MM.1S (cell line): ENCODE data around the gene SIGLEC14.

ENCODE experiments used
- DNase-seq: peaks from one replicate; pipeline ENCODE4 v3.0.0-alpha.2; 2015
- H2AFZ ChIP-seq: fragments of 300-600 bp; sonication (generic); 2 replicates; pipeline ENCODE4 v1.6.0; 2016; ENCODE audit warnings: antibody characterized with exemption, low read length
- H3F3A ChIP-seq: fragments of 300-600 bp; sonication (generic); 2 replicates; pipeline ENCODE4 v1.6.1; 2016; ENCODE audit warnings: mild to moderate bottlenecking, antibody characterized with exemption, low read length, moderate library complexity, mixed read lengths; ENCODE audit not compliant: insufficient read depth
- H3K27ac ChIP-seq: fragments of 300-600 bp; sonication (generic); 2 replicates; pipeline ENCODE4 v1.5.1; 2016; ENCODE audit warnings: mild to moderate bottlenecking, low read length
- H3K27me3 ChIP-seq: fragments of 300-600 bp; sonication (generic); replicated peaks from 2 replicates; pipeline ENCODE4 v1.6.0; 2016; ENCODE audit warnings: low read length; ENCODE audit not compliant: insufficient read depth
- H3K36me3 ChIP-seq: fragments of 300-600 bp; sonication (generic); replicated peaks from 2 replicates; pipeline ENCODE4 v1.6.1; 2016; ENCODE audit warnings: mild to moderate bottlenecking, low read length, mixed read lengths; ENCODE audit not compliant: insufficient read depth
- H3K4me1 ChIP-seq: fragments of 300-600 bp; sonication (generic); 2 replicates; pipeline ENCODE4 v1.6.1; 2016; ENCODE audit warnings: low read length, mixed read lengths
- H3K4me2 ChIP-seq: fragments of 300-600 bp; sonication (generic); 2 replicates; pipeline ENCODE4 v1.6.0; 2016; ENCODE audit warnings: low read depth, low read length
- H3K4me3 ChIP-seq: fragments of 300-600 bp; sonication (generic); 2 replicates; pipeline ENCODE4 v1.5.1; 2016; ENCODE audit warnings: low read length, mixed read lengths
- H3K79me2 ChIP-seq: fragments of 300-600 bp; sonication (generic); 2 replicates; pipeline ENCODE4 v1.6.1; 2016; ENCODE audit warnings: mixed run types, low read length, mixed read lengths
- H3K9ac ChIP-seq: fragments of 300-600 bp; sonication (generic); 2 replicates; pipeline ENCODE4 v1.6.1; 2016; ENCODE audit warnings: low read length, mixed read lengths
- H3K9me2 ChIP-seq: fragments of 300-600 bp; sonication (generic); replicated peaks from 2 replicates; pipeline ENCODE4 v1.6.1; 2016; ENCODE audit warnings: mild to moderate bottlenecking, low read length, mixed read lengths; ENCODE audit not compliant: insufficient read depth
- H3K9me3 ChIP-seq: fragments of 300-600 bp; sonication (generic); replicated peaks from 2 replicates; pipeline ENCODE4 v1.6.1; 2016; ENCODE audit warnings: mild to moderate bottlenecking, low read length, mixed read lengths; ENCODE audit not compliant: insufficient read depth
- H4K20me1 ChIP-seq: fragments of 300-600 bp; sonication (generic); 2 replicates; pipeline ENCODE4 v1.6.1; 2016; ENCODE audit warnings: mild to moderate bottlenecking, low read length, moderate library complexity, mixed read lengths; ENCODE audit not compliant: insufficient read depth
- EZH2 ChIP-seq: fragments of 300-600 bp; sonication (generic); optimal IDR thresholded peaks from 2 replicates; pipeline ENCODE3; 2017; ENCODE audit warnings: low read depth, mild to moderate bottlenecking, antibody characterized with exemption, low read length, mixed read lengths
- EZH2phosphoT487 ChIP-seq: fragments of 300-600 bp; sonication (generic); IDR thresholded peaks from 2 replicates; pipeline ENCODE4 v1.6.1; 2018; ENCODE audit warnings: antibody characterized with exemption, low read length
- TF ChIP-seq, protein P1 (sequence below): fragments of 300-600 bp; sonication (generic); IDR thresholded peaks from 2 replicates; pipeline ENCODE4 v1.5.1; 2016; ENCODE audit warnings: antibody characterized with exemption, low read length, mixed read lengths

Gene SIGLEC14

DNA sequence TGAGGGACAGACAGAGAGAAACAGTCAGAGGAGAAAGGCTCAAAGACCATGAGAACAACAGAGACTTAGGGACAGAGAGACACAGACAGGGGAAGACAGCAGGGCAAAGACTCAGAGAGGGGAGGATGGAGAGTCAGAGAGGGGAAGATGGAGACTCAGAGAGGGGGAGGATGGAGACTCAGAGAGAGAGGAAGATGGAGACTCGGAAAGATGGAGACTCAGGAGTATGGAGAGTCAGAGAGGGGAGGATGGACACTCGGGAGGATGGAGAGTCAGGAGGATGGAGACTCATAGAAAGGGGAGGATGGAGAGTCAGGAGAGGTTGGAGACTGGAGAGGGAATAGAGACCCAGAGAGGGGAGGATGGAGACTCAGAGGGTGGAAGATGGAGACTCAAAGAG is 47.2 kb upstream of the SIGLEC14 start:
- H3K9ac ChIP-seq = no peak overlapping the region
- H3K36me3 ChIP-seq = no peaks in the 10 kb centered on the region
- DNase-seq = no peak
- no peaks in the 10 kb centered on the region for H3K9me2 ChIP-seq
- H3K4me3 ChIP-seq = no peak overlapping the region
- H3K27ac ChIP-seq = no peak overlapping the region
- H3F3A ChIP-seq = no peaks in the 10 kb centered on the region
- TF ChIP-seq EZH2phosphoT487 (no peak), EZH2 (no peak)
- TF ChIP-seq, protein P1, sequence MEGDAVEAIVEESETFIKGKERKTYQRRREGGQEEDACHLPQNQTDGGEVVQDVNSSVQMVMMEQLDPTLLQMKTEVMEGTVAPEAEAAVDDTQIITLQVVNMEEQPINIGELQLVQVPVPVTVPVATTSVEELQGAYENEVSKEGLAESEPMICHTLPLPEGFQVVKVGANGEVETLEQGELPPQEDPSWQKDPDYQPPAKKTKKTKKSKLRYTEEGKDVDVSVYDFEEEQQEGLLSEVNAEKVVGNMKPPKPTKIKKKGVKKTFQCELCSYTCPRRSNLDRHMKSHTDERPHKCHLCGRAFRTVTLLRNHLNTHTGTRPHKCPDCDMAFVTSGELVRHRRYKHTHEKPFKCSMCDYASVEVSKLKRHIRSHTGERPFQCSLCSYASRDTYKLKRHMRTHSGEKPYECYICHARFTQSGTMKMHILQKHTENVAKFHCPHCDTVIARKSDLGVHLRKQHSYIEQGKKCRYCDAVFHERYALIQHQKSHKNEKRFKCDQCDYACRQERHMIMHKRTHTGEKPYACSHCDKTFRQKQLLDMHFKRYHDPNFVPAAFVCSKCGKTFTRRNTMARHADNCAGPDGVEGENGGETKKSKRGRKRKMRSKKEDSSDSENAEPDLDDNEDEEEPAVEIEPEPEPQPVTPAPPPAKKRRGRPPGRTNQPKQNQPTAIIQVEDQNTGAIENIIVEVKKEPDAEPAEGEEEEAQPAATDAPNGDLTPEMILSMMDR = no peak
- H3K9me3 ChIP-seq = no peaks in the 10 kb centered on the region
- no peak overlapping the region for H3K4me2 ChIP-seq
- H3K79me2 ChIP-seq = no peaks in the 10 kb centered on the region
- H4K20me1 ChIP-seq = no peaks in the 10 kb centered on the region
- H3K27me3 ChIP-seq = no peaks in the 10 kb centered on the region
- H3K4me1 ChIP-seq = no peaks in the 10 kb centered on the region
- H2AFZ ChIP-seq = no peak overlapping the region

DNA sequence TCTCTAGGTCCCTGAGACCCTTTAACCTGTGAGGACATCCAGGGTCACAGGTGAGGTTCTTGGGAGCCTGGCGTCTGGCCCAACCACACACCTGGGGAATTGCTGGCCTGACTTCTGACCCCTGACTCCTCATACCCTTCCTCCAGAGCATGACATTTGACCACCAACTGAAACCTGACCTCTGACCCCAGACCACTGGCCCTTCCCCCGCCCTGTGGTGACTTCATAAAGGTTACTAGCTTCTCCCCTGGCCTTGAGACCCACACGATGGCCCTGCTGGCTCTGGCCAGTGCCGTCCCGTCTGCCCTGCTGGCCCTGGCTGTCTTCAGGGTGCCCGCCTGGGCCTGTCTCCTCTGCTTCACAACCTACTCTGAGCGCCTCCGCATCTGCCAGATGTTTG is 46.6 kb upstream of the SIGLEC14 start, which contains the start of gene SPACA6:
SPACA6 (plus strand) TSS at position 71 of the 400 bp plus-strand sequence; CDS start at position 268, 197 bp downstream.
- H3K79me2 ChIP-seq = no peaks in the 10 kb centered on the region
- no peak within 1 kb of the TSS for H3K4me2 ChIP-seq
- H3K36me3 ChIP-seq = no peaks in the 10 kb centered on the region
- H3K4me3 ChIP-seq = no peak within 1 kb of the TSS
- H3K9me2 ChIP-seq = no peaks in the 10 kb centered on the region
- no peak within 1 kb of the TSS for H3K9ac ChIP-seq
- H3K27me3 ChIP-seq = no peaks in the 10 kb centered on the region
- H2AFZ ChIP-seq = no peak within 1 kb of the TSS
- H3K27ac ChIP-seq = no peak within 1 kb of the TSS
- H3K9me3 ChIP-seq = no peaks in the 10 kb centered on the region
- TF ChIP-seq EZH2 (no peak), EZH2phosphoT487 (no peak)
- TF ChIP-seq, protein P1 = no peak
- H3K4me1 ChIP-seq = no peaks in the 10 kb centered on the region
- H3F3A ChIP-seq = no peaks in the 10 kb centered on the region
- no peak for DNase-seq
- no peaks in the 10 kb centered on the region for H4K20me1 ChIP-seq

DNA sequence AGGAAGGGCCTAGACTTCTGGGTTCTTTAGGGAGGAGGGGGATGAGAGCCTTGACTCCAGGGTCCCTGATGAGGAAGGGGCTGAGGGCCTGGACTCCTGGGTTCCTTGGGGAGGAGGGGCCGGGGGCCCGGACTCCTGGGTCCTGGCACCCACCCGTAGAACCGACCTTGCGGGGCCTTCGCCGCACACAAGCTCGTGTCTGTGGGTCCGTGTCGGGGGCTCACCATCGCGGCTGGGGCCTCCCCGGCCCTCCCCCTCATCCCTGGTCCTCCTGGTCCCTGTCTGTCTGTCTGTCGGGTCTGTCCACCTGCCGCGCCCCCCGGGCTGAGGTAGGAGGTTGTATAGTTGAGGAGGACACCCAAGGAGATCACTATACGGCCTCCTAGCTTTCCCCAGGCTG is 45.8 kb upstream of the SIGLEC14 start:
- Histone ChIP-seq H3K27ac (no peak overlapping the region), H3K4me2 (no peak overlapping the region), H3K79me2 (no peaks in the 10 kb centered on the region), H4K20me1 (no peaks in the 10 kb centered on the region), H3K4me3 (no peak overlapping the region), H3K9me3 (no peaks in the 10 kb centered on the region), H3K36me3 (no peaks in the 10 kb centered on the region), H3K27me3 (no peaks in the 10 kb centered on the region), H3K9me2 (no peaks in the 10 kb centered on the region), H3F3A (no peaks in the 10 kb centered on the region), H3K4me1 (no peaks in the 10 kb centered on the region), H2AFZ (no peak overlapping the region), H3K9ac (no peak overlapping the region)
- DNase-seq = no peak
- TF ChIP-seq EZH2 = no peak

DNA sequence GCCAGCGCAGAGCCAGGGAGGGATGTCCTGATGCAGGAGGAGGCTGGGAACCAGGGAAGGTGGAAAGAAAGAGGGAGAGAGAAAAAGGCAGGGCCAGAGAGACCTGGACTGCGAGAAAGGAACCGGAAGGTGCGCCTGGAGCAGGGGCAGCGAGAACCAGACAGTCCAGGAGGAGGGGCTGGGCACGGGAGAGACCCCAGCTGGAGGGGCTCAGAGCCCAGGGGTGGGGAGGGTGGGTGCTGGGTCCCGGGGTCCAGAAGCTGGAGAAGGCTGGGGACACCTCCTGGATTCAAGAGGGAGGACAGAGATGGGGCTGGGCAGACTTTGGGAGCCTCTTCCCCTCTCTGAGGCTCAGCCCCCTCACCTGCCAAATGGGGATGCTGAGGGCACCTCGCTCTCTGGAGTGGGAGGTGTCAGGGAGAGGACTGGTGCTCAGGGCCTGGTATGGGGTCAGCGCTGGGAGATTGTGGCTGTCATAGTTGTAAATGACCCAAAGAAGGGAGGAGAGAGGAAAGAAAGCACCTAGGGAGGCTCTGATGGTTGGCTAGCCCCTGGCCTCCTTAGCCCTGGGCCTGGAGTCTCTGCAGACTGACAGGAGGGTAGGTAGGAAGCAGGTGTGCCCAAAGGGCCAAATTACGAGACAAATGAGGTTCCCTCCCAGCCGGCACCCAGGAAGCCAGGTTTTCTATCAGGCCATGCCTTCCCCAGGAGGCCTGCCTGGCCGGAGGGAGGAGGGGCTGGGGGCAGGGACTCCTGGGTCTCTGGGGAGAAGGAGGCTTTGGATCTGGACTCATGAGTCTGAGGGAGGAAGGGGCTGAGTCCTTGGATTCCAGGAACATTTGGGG is 45.2 kb upstream of the SIGLEC14 start:
- no peak overlapping the region for H3K9ac ChIP-seq
- DNase-seq = no peak

More for the DNA sequence above, 45.2 kb upstream of the SIGLEC14 start:
- Histone ChIP-seq H3K4me3 (no peak overlapping the region), H3K9me2 (no peaks in the 10 kb centered on the region), H2AFZ (no peak overlapping the region), H3F3A (no peaks in the 10 kb centered on the region), H3K27me3 (no peaks in the 10 kb centered on the region), H3K79me2 (no peaks in the 10 kb centered on the region), H3K4me1 (no peaks in the 10 kb centered on the region), H3K27ac (no peak overlapping the region), H3K4me2 (no peak overlapping the region), H4K20me1 (no peaks in the 10 kb centered on the region), H3K9me3 (no peaks in the 10 kb centered on the region), H3K36me3 (no peaks in the 10 kb centered on the region)
- TF ChIP-seq EZH2phosphoT487 (no peak), EZH2 (no peak)
- TF ChIP-seq, protein P1 = no peak
